Smooth muscle cell (in vitro differentiated cells): Measurements from ENCODE around the gene SEC23A. TPM values are rescaled to one million over a fixed set of nuclear protein-coding genes. Genes with fewer than 3 reads are reported as not detected.

ENCODE experiments used
- DNase-seq: peaks from one replicate; lab custom pipeline; 2025; ENCODE audit not compliant: unreplicated experiment; lab: John Stamatoyannopoulos, UW
- H2AFZ ChIP-seq: fragments of 200-600 bp; sonication (generic); 2 replicates; pipeline ENCODE4 v1.6.0; 2016; ENCODE audit warnings: antibody characterized with exemption, low read depth, mild to moderate bottlenecking
- H3F3A ChIP-seq: fragments of 200-600 bp; sonication (generic); 2 replicates; pipeline ENCODE4 v1.6.0; 2017; ENCODE audit warnings: antibody characterized with exemption, low read depth
- H3K27ac ChIP-seq: fragments of 200-600 bp; sonication (generic); 2 replicates; pipeline ENCODE4 v1.5.1; 2016; ENCODE audit warnings: low read depth, mild to moderate bottlenecking
- H3K27me3 ChIP-seq: fragments of 200-600 bp; sonication (generic); 2 replicates; pipeline ENCODE4 v1.6.1; 2016; ENCODE audit warnings: low read depth, mild to moderate bottlenecking
- H3K36me3 ChIP-seq: fragments of 200-600 bp; sonication (generic); 2 replicates; pipeline ENCODE4 v1.5.1; 2016; ENCODE audit warnings: low read depth
- H3K4me1 ChIP-seq: fragments of 200-600 bp; sonication (generic); 2 replicates; pipeline ENCODE4 v1.5.1; 2016; ENCODE audit warnings: low read depth
- H3K4me2 ChIP-seq: fragments of 200-600 bp; sonication (generic); 2 replicates; pipeline ENCODE4 v1.6.0; 2016; ENCODE audit warnings: mild to moderate bottlenecking
- H3K4me3 ChIP-seq: fragments of 200-600 bp; sonication (generic); 2 replicates; pipeline ENCODE4 v1.5.1; 2016; ENCODE audit warnings: mild to moderate bottlenecking
- H3K79me2 ChIP-seq: fragments of 200-600 bp; sonication (generic); 2 replicates; pipeline ENCODE4 v1.6.0; 2016; ENCODE audit warnings: low read depth, mild to moderate bottlenecking
- H3K9ac ChIP-seq: fragments of 200-600 bp; sonication (generic); 2 replicates; pipeline ENCODE4 v1.6.0; 2016; ENCODE audit warnings: low read depth
- H3K9me3 ChIP-seq: fragments of 200-600 bp; sonication (generic); replicated peaks from 2 replicates; pipeline ENCODE4 v1.5.1; 2016; ENCODE audit warnings: low read depth
- H4K20me1 ChIP-seq: fragments of 200-600 bp; sonication (generic); 2 replicates; pipeline ENCODE4 v1.6.0; 2016; ENCODE audit warnings: low read depth
- CTCF ChIP-seq: fragments of 200-600 bp; sonication (generic); IDR thresholded peaks from 2 replicates; pipeline ENCODE4 v1.5.1; 2017; ENCODE audit warnings: borderline replicate concordance, mild to moderate bottlenecking, antibody characterized with exemption; ENCODE audit not compliant: insufficient read depth, poor library complexity, severe bottlenecking
- WGBS: methylation state at CpG from one replicate; pipeline ENCODE4 v1.1.7; 2016; ENCODE audit warnings: low lambda C conversion rate; 5-methylcytosine and 5-hydroxymethylcytosine counted together
- polyA plus RNA-seq: library from polyadenylated mRNA; unstranded; fragments of >200 nt; fragmentation: Nextera tagmentation; extraction: Ambion mirVana; gene quantifications from 2 replicates; pipeline ENCODE4 v1.2.1, GENCODE V29; 2016
- total RNA-seq: library from RNA; depleted of rRNA; stranded (reverse); fragments of >200 nt; gene quantifications from 2 replicates; pipeline ENCODE4 v1.2.3, GENCODE V29; 2014

The SEC23A gene
- total and polyA plus RNA-seq, 2 experiments from 2014 or later = 151 to 220 TPM

GRCh38 chr14:39033371-39033770 is 69.7 kb downstream of the SEC23A start:
- H3K4me3 ChIP-seq = no peak overlapping the region
- no peak for TF ChIP-seq CTCF
- H3K9me3 ChIP-seq = no peaks in the 10 kb centered on the region
- DNase-seq = no peak
- no peaks in the 10 kb centered on the region for H3K79me2 ChIP-seq
- no peak overlapping the region for H3K9ac ChIP-seq
- peaks cover 17% of the 10 kb centered on the region for H3F3A ChIP-seq
- no peaks in the 10 kb centered on the region for H3K27me3 ChIP-seq
- H3K27ac ChIP-seq = peak overlapping the region; percentile 60
- H3K4me1 ChIP-seq = peaks cover 13% of the 10 kb centered on the region
- H3K4me2 ChIP-seq = peak overlapping the region; percentile 21
- no peak overlapping the region for H2AFZ ChIP-seq
- H3K36me3 ChIP-seq = peaks cover 42% of the 10 kb centered on the region
- H4K20me1 ChIP-seq = peaks cover 46% of the 10 kb centered on the region
- WGBS = 76% methylated on average over 4 of the region's 4 CpGs

- WGBS = 99% methylated on average over 10 of the region's 10 CpGs
Observed at GRCh38 chr14:39030209-39030608, 72.8 kb downstream of the SEC23A start.

GRCh38 chr14:39029789-39030188 is 73.2 kb downstream of the SEC23A start:
- Histone ChIP-seq H3K9ac (no peak overlapping the region), H3K4me3 (no peak overlapping the region), H3K9me3 (no peaks in the 10 kb centered on the region), H3F3A (peaks cover 20% of the 10 kb centered on the region), H3K36me3 (peaks cover 20% of the 10 kb centered on the region), H3K27ac (no peak overlapping the region), H3K79me2 (no peaks in the 10 kb centered on the region), H2AFZ (no peak overlapping the region), H3K4me2 (no peak overlapping the region), H4K20me1 (peaks cover 32% of the 10 kb centered on the region), H3K4me1 (peaks cover 18% of the 10 kb centered on the region), H3K27me3 (no peaks in the 10 kb centered on the region)
- no peak for DNase-seq
- 94% methylated on average over 8 of the region's 8 CpGs for WGBS
- TF ChIP-seq CTCF = no peak

More at GRCh38 chr14:39030209-39030608, 72.8 kb downstream of the SEC23A start:
- DNase-seq = no peak
- H4K20me1 ChIP-seq = peaks cover 36% of the 10 kb centered on the region
- H3K27ac ChIP-seq = no peak overlapping the region
- H3F3A ChIP-seq = peaks cover 20% of the 10 kb centered on the region
- H3K4me1 ChIP-seq = peaks cover 18% of the 10 kb centered on the region
- no peak overlapping the region for H3K4me2 ChIP-seq
- no peak overlapping the region for H2AFZ ChIP-seq
- peaks cover 22% of the 10 kb centered on the region for H3K36me3 ChIP-seq
- no peak for TF ChIP-seq CTCF
- H3K27me3 ChIP-seq = no peaks in the 10 kb centered on the region
- no peaks in the 10 kb centered on the region for H3K9me3 ChIP-seq
- no peak overlapping the region for H3K9ac ChIP-seq
- H3K4me3 ChIP-seq = no peak overlapping the region
- H3K79me2 ChIP-seq = no peaks in the 10 kb centered on the region

- DNase-seq = no peak
- Histone ChIP-seq H3K4me1 (peaks cover 15% of the 10 kb centered on the region), H3K79me2 (peaks cover 4% of the 10 kb centered on the region), H3F3A (peaks cover 19% of the 10 kb centered on the region), H3K9me3 (no peaks in the 10 kb centered on the region), H3K4me3 (no peak overlapping the region), H3K27me3 (no peaks in the 10 kb centered on the region), H3K4me2 (no peak overlapping the region), H4K20me1 (peaks cover 20% of the 10 kb centered on the region), H3K36me3 (peaks cover 12% of the 10 kb centered on the region), H3K9ac (no peak overlapping the region), H3K27ac (no peak overlapping the region), H2AFZ (no peak overlapping the region)
- TF ChIP-seq CTCF = no peak
Observed at GRCh38 chr14:39028620-39029019, 74.4 kb downstream of the SEC23A start.
